Liver (tissue), 9 donors: ENCODE results near the gene TGM6. TPM values are rescaled to one million over a fixed set of nuclear protein-coding genes. Genes with fewer than 3 reads are reported as not detected.

Experiments used
- DNase-seq: peaks from one replicate; pipeline ENCODE4 v3.0.0-alpha.2; 2017; ENCODE audit warnings: low spot score
- H3K27ac ChIP-seq, 2 donors: one replicate each; pipeline ENCODE4 v1.7.0; 2013; ENCODE audit warnings: inconsistent platforms in 2 of 2, low read length in 2 of 2, control low read depth in 1 of 2, low read depth in 1 of 2, mild to moderate bottlenecking in 1 of 2
- H3K27me3 ChIP-seq, 4 donors: one replicate each; pipeline versions ENCODE4 v1.6.1 to v1.7.0; 2013; ENCODE audit warnings: low read length in 3 of 4, inconsistent platforms in 1 of 4, mild to moderate bottlenecking in 1 of 4, moderate library complexity in 1 of 4; ENCODE audit not compliant: control insufficient read depth in 4 of 4, insufficient read depth in 4 of 4
- H3K36me3 ChIP-seq, 4 donors: one replicate each; pipeline versions ENCODE4 v1.6.1 to v1.7.0; 2013; ENCODE audit warnings: low read length in 3 of 4, mild to moderate bottlenecking in 3 of 4, low read depth in 1 of 4, moderate library complexity in 1 of 4; ENCODE audit not compliant: control insufficient read depth in 4 of 4, insufficient read depth in 3 of 4
- H3K4me1 ChIP-seq, 4 donors: one replicate each; pipeline versions ENCODE4 v1.6.1 to v1.7.0; 2013; ENCODE audit warnings: low read length in 3 of 4, mild to moderate bottlenecking in 3 of 4, moderate library complexity in 1 of 4; ENCODE audit not compliant: control insufficient read depth in 4 of 4, insufficient read depth in 4 of 4
- H3K4me3 ChIP-seq, 3 donors: one replicate each; pipeline versions ENCODE4 v1.6.1 to v1.7.0; 2013; ENCODE audit warnings: low read length in 3 of 3, control low read depth in 1 of 3, low read depth in 1 of 3, mild to moderate bottlenecking in 1 of 3
- H3K9ac ChIP-seq, 2 donors: one replicate each; pipeline ENCODE4 v1.7.0; 2013; ENCODE audit warnings: low read length in 2 of 2, mild to moderate bottlenecking in 2 of 2, moderate library complexity in 2 of 2, control low read depth in 1 of 2, low read depth in 1 of 2
- H3K9me3 ChIP-seq, 4 donors: one replicate each; pipeline versions ENCODE4 v1.6.1 to v1.7.0; 2013; ENCODE audit warnings: low read length in 3 of 4; ENCODE audit not compliant: control insufficient read depth in 4 of 4
- CTCF ChIP-seq: fragments of 150-350 bp; IDR thresholded peaks from 2 replicates; pipeline ENCODE4 v1.5.1; 2017; ENCODE audit warnings: improper control_type of control experiment, low read depth, low read length; ENCODE audit not compliant: missing input control
- EGR1 ChIP-seq, 2 donors: IDR thresholded peaks; 2 replicates each; pipeline ENCODE4 v1.6.1; 2016 to 2018; ENCODE audit warnings: antibody characterized with exemption in 2 of 2, low read depth in 2 of 2
- FOXA1 ChIP-seq: IDR thresholded peaks from 2 replicates; pipeline ENCODE4 v1.6.1; 2016; ENCODE audit warnings: antibody characterized with exemption
- FOXA2 ChIP-seq: IDR thresholded peaks from 2 replicates; pipeline ENCODE4 v1.6.1; 2016; ENCODE audit warnings: antibody characterized with exemption
- HNF4A ChIP-seq, 2 donors: conservative IDR thresholded peaks; 2 replicates each; pipeline ENCODE4 v1.6.1; 2016; ENCODE audit warnings: antibody characterized with exemption in 2 of 2, mild to moderate bottlenecking in 2 of 2
- NR2F2 ChIP-seq: IDR thresholded peaks from 2 replicates; pipeline ENCODE4 v1.6.1; 2016; ENCODE audit warnings: antibody characterized with exemption
- REST ChIP-seq: IDR thresholded peaks from 2 replicates; pipeline ENCODE4 v1.6.1; 2016; ENCODE audit warnings: antibody characterized with exemption, mild to moderate bottlenecking
- RXRA ChIP-seq, 2 donors: IDR thresholded peaks; 2 replicates each; pipeline ENCODE4 v1.6.1; 2017 to 2018; ENCODE audit warnings: antibody characterized with exemption in 2 of 2, mild to moderate bottlenecking in 1 of 2
- TAF1 ChIP-seq: conservative IDR thresholded peaks from 2 replicates; pipeline ENCODE4 v1.6.1; 2016; ENCODE audit warnings: antibody characterized with exemption, mild to moderate bottlenecking
- YY1 ChIP-seq: IDR thresholded peaks from 2 replicates; pipeline ENCODE4 v1.6.1; 2016; ENCODE audit warnings: antibody characterized with exemption, mild to moderate bottlenecking
- WGBS: extraction: QIAGEN DNeasy Blood & Tissue Kit; methylation state at CpG from one replicate; pipeline ENCODE4 v1.1.7; 2013; 5-methylcytosine and 5-hydroxymethylcytosine counted together
- polyA plus RNA-seq, 2 donors: library from polyadenylated mRNA; stranded (reverse) in 1 of 2; unstranded in 1 of 2; fragments of 200-250 nt in 1 of 2; fragments of >200 nt in 1 of 2; fragmentation: Nextera tagmentation in 1 of 2; extraction: Ambion mirVana in 1 of 2; gene quantifications; one replicate each; pipeline versions ENCODE4 v1.2.1 to v1.2.3, GENCODE V29; 2013 to 2015
- total RNA-seq, 2 donors: library from RNA; depleted of rRNA; stranded (reverse); fragments of >200 nt; gene quantifications; one replicate each; pipeline ENCODE4 v1.2.3, GENCODE V29; 2014
- TF ChIP-seq, protein P1 (sequence below): IDR thresholded peaks from 2 replicates; pipeline ENCODE4 v1.6.1; 2016; ENCODE audit warnings: antibody characterized with exemption
- donor health status: healthy.
- donor health status: healthy.
- donor health status: healthy.
- donor health status: healthy.
- donor health status: healthy.

Gene TGM6
- total and polyA plus RNA-seq, 4 donors = not detected

- TF ChIP-seq REST (no peak), YY1 (no peak), EGR1 (IDR thresholded peaks at IDR 0.05; ENCODE audit: low read depth in 2 of 2) (no peak)
- TF ChIP-seq, protein P1, sequence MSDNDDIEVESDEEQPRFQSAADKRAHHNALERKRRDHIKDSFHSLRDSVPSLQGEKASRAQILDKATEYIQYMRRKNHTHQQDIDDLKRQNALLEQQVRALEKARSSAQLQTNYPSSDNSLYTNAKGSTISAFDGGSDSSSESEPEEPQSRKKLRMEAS = no peak
Measured at GRCh38 chr20:2378893-2379292, 1.8 kb upstream of the TGM6 start (continued).

- 59% methylated on average over 9 of the region's 9 CpGs for WGBS
- Histone ChIP-seq H3K4me3 (no peak overlapping the region), H3K27ac (no peak overlapping the region), H3K36me3 (no peaks in the 10 kb centered on the region), H3K9ac (no peak overlapping the region), H3K27me3 (no peaks in the 10 kb centered on the region), H3K9me3 (no peaks in the 10 kb centered on the region), H3K4me1 (no peaks in the 10 kb centered on the region)
- no peak for TF ChIP-seq HNF4A (conservative IDR thresholded peaks at IDR 0.05)
- no peak for TF ChIP-seq RXRA (IDR thresholded peaks at IDR 0.05)
- TF ChIP-seq FOXA1 = no peak
- no peak for TF ChIP-seq REST
- no peak for TF ChIP-seq YY1
- no peak for TF ChIP-seq EGR1 (IDR thresholded peaks at IDR 0.05; ENCODE audit: low read depth in 2 of 2)
- TF ChIP-seq TAF1 = no peak
- TF ChIP-seq FOXA2 = no peak
- TF ChIP-seq CTCF = no peak
- TF ChIP-seq NR2F2 = no peak
- DNase-seq = no peak
Measured at GRCh38 chr20:2379511-2380229, 1.0 kb upstream of the TGM6 start.
